Measurements from ENCODE around the gene HOXC13. TPM values are rescaled to one million over a fixed set of nuclear protein-coding genes. Genes with fewer than 3 reads are reported as not detected.
A peak's percentile ranks its signal among the peaks of the same experiment; 100 is the strongest.

Gene HOXC13
- total and polyA plus RNA-seq, 2 donors (not counting 1 experiment from before 2014, with no cell fraction given), result not detected

GRCh38 chr12:53937099-53937498 lies 1.5 kb upstream of the HOXC13 start:
- Histone ChIP-seq H3K79me2 (ENCODE audit: control insufficient read depth, insufficient read depth, low read length) (no peaks in the 10 kb centered on the region), H3K27me3 (ENCODE audit: control insufficient read depth, insufficient read depth, low read length) (peaks cover 86% of the 10 kb centered on the region), H3K9me3 (ENCODE audit: control insufficient read depth, insufficient read depth, low read depth, low read length) (no peaks in the 10 kb centered on the region), H3K4me2 (ENCODE audit: extremely low read depth, insufficient read depth, low read length) (no peak overlapping the region), H2AFZ (ENCODE audit: low read length) (no peak overlapping the region), H3K4me1 (ENCODE audit: control insufficient read depth, extremely low read depth, insufficient read depth, low read length) (no peaks in the 10 kb centered on the region), H3K4me3 (replicated peaks in 1 of 4; ENCODE audit: control extremely low read depth in 1 of 4, insufficient read depth in 1 of 4, low read depth in 3 of 4, low read length in 4 of 4) (no peak overlapping the region), H3K27ac (ENCODE audit: insufficient read depth, low read length) (no peak overlapping the region), H4K20me1 (ENCODE audit: control insufficient read depth, extremely low read depth, insufficient read depth, low read length) (no peaks in the 10 kb centered on the region), H3K36me3 (ENCODE audit: control insufficient read depth, insufficient read depth, low read length) (no peaks in the 10 kb centered on the region), H3K9ac (ENCODE audit: insufficient read depth, low read length) (no peak overlapping the region)
- no peak for DNase-seq (ENCODE audit: low read depth in 2 of 2)
- TF ChIP-seq CTCF (conservative IDR thresholded peaks at IDR 0.05 in 1 of 2, IDR thresholded peaks at IDR 0.05 in 1 of 2; ENCODE audit: low read depth in 1 of 2, low read length in 2 of 2) (no peak), EZH2 (IDR thresholded peaks at IDR 0.05; ENCODE audit: low read length, missing control alignments) (peak; percentile 66)

- Histone ChIP-seq H3K27ac (ENCODE audit: insufficient read depth, low read length) (no peak overlapping the region), H3K27me3 (ENCODE audit: control insufficient read depth, insufficient read depth, low read length) (peaks cover 85% of the 10 kb centered on the region), H3K4me2 (ENCODE audit: extremely low read depth, insufficient read depth, low read length) (no peak overlapping the region), H3K9me3 (ENCODE audit: control insufficient read depth, insufficient read depth, low read depth, low read length) (no peaks in the 10 kb centered on the region), H3K79me2 (ENCODE audit: control insufficient read depth, insufficient read depth, low read length) (no peaks in the 10 kb centered on the region), H4K20me1 (ENCODE audit: control insufficient read depth, extremely low read depth, insufficient read depth, low read length) (no peaks in the 10 kb centered on the region), H2AFZ (ENCODE audit: low read length) (no peak overlapping the region), H3K36me3 (ENCODE audit: control insufficient read depth, insufficient read depth, low read length) (no peaks in the 10 kb centered on the region), H3K4me3 (replicated peaks in 1 of 4; ENCODE audit: control extremely low read depth in 1 of 4, insufficient read depth in 1 of 4, low read depth in 3 of 4, low read length in 4 of 4) (no peak overlapping the region), H3K9ac (ENCODE audit: insufficient read depth, low read length) (no peak overlapping the region), H3K4me1 (ENCODE audit: control insufficient read depth, extremely low read depth, insufficient read depth, low read length) (no peaks in the 10 kb centered on the region)
- TF ChIP-seq EZH2 (IDR thresholded peaks at IDR 0.05; ENCODE audit: low read length, missing control alignments) (peak; percentile 74), CTCF (conservative IDR thresholded peaks at IDR 0.05 in 1 of 2, IDR thresholded peaks at IDR 0.05 in 1 of 2; ENCODE audit: low read depth in 1 of 2, low read length in 2 of 2) (no peak)
- no peak for DNase-seq (ENCODE audit: low read depth in 2 of 2)
Measured at GRCh38 chr12:53937596-53938325, 870 bp upstream of the HOXC13 start.

DNA sequence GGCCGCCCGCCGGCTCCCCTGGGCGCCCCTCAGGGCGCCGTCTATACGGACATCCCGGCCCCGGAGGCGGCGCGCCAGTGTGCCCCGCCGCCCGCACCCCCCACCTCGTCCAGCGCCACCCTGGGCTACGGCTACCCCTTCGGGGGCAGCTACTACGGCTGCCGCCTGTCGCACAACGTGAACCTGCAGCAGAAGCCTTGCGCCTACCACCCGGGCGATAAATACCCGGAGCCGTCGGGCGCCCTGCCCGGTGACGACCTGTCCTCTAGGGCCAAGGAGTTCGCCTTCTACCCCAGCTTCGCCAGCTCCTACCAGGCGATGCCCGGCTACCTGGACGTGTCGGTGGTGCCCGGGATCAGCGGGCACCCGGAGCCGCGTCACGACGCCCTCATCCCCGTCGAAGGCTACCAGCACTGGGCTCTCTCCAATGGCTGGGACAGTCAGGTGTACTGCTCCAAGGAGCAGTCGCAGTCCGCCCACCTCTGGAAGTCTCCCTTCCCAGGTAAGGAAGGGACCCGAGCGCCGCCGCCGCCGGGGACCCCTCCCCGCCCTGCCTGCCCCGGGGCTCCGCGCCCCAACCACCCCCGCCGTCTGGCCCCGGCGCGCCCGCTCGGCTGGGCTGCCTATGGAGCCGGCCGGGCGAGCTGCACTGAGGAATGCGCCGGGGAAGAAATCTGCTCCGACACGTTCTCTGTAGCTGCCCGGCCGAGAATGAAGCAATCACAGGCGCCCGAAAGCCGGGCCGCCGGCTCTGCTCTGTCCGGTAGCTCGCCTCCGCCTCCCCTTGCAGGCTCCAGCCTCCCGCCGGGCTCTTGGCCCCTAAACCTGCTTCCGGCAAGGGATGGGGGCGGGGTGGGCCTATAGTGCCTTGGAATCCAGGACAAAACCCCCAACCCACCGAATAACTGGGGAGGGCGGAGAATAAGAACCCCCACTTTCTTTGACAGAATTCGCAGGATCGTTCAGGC lies 794 bp downstream of the HOXC13 start:
- Histone ChIP-seq H4K20me1 (ENCODE audit: control insufficient read depth, extremely low read depth, insufficient read depth, low read length) (no peaks in the 10 kb centered on the region), H3K4me1 (ENCODE audit: control insufficient read depth, extremely low read depth, insufficient read depth, low read length) (no peaks in the 10 kb centered on the region), H3K36me3 (ENCODE audit: control insufficient read depth, insufficient read depth, low read length) (no peaks in the 10 kb centered on the region), H3K4me2 (ENCODE audit: extremely low read depth, insufficient read depth, low read length) (no peak overlapping the region), H3K79me2 (ENCODE audit: control insufficient read depth, insufficient read depth, low read length) (no peaks in the 10 kb centered on the region), H3K27me3 (ENCODE audit: control insufficient read depth, insufficient read depth, low read length) (peaks cover 85% of the 10 kb centered on the region), H3K27ac (ENCODE audit: insufficient read depth, low read length) (no peak overlapping the region), H3K9ac (ENCODE audit: insufficient read depth, low read length) (no peak overlapping the region), H2AFZ (ENCODE audit: low read length) (no peak overlapping the region), H3K9me3 (ENCODE audit: control insufficient read depth, insufficient read depth, low read depth, low read length) (no peaks in the 10 kb centered on the region), H3K4me3 (replicated peaks in 1 of 4; ENCODE audit: control extremely low read depth in 1 of 4, insufficient read depth in 1 of 4, low read depth in 3 of 4, low read length in 4 of 4) (no peak overlapping the region)
- DNase-seq (ENCODE audit: low read depth in 2 of 2), result no peak
- TF ChIP-seq CTCF (conservative IDR thresholded peaks at IDR 0.05 in 1 of 2, IDR thresholded peaks at IDR 0.05 in 1 of 2; ENCODE audit: low read depth in 1 of 2, low read length in 2 of 2), result no peak
- TF ChIP-seq EZH2 (IDR thresholded peaks at IDR 0.05; ENCODE audit: low read length, missing control alignments), result peak; percentile 89

Data from fibroblast of lung (primary cell).